IPS DF 19.7 (cell line): ENCODE data around the gene KIF6.
"Not testable (repeated sequence)": the region's sequence is repeated elsewhere in the genome, so short reads cannot be mapped to it uniquely, and the experiment has no call there.

ENCODE experiments used
- DNase-seq: peaks from one replicate; pipeline ENCODE4 v3.0.0-alpha.2; 2013; ENCODE audit warnings: low read depth, low spot score

Gene KIF6

DNA sequence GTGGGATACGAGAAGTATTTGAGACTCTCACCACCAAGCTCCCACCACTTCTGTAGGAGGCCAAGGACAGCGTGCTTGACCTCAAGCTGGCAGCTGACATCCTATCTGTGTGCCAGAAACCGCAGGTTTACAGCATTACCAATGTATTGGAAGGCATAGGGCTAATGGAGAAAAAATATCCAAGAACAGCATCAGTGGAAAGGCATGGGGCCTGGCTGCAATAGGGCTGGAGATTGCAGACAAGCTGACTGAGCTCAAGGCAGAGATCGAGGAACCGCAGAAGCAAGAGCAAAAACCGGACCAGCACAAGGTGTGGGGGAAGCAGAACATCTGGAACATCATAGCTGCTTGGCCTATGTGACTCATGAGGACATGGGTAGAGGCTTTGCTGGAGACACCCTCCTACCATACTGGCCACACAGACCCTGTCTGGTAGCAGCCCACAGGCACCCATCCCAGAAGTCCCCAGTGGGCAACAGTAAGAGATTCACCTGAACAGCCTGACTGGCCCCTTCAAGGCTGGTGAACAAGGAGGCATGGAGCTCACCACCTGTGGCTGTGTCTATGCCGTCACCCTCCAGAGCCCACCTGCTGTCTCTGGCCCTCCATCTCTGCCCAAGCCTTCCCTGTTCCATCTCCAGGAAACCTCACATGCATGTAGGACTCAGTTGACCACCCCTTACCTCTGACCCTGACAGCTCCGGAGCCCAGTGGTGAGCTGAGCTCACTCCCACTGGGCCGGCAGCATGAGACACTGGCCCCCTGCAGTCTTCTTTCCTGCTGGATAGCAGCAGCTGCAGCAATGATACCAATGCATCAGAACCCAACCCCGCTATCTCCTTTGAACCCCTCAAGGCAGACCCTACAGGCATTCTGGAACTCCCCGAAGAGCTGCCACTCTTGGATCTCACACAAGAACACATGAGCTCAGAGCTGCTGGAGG lies 171.1 kb downstream of the KIF6 start:
- no peak for DNase-seq

- DNase-seq, result no peak
These were observed 172.2 kb downstream of the KIF6 start for GRCh38 chr6:39553029-39553428.

- no peak for DNase-seq
These were observed 175.0 kb downstream of the KIF6 start for GRCh38 chr6:39550191-39550590.

- no peak for DNase-seq
These were observed 178.5 kb downstream of the KIF6 start for GRCh38 chr6:39546731-39547130.

- no peak for DNase-seq
These were observed 181.3 kb downstream of the KIF6 start for GRCh38 chr6:39543950-39544349.

DNA sequence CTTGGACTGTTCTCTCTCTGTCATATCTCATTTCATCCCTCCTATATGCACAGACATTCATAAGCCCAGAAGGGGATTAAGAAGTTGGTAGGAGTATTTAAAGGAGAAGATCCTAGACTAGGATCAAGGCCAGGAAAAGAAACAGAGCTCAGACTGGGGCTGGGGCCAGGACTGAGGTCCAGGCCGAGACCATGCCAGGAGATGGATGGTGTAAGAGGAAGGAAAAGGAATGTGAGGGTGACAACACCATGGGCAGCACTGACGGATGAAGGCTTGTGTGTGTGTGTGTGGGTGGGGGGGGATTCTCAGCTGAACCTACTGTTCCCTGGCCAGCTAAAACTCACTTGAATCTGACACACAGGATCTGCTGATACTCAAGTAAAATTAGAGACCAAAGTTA lies 182.1 kb downstream of the KIF6 start:
- DNase-seq, result no peak

DNA sequence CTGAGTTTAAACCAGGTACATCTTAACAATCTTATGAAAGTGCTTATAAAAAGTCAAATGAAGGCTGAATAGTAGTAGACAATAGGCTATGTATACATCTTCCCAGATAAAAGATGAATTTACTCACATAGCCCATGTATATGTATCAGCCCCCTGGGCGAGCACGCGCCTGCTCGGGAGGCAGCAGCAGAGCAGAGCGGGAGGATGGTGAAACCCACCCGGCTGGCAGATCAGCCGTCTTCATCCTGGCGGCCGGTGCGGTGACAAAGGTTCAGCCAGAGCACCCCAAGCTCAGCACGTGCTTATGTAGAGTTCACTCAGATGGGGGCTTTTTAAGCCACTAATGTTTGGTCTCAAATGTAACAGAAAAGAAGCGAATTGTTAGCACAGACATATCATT lies 184.8 kb downstream of the KIF6 start:
- no peak for DNase-seq

DNA sequence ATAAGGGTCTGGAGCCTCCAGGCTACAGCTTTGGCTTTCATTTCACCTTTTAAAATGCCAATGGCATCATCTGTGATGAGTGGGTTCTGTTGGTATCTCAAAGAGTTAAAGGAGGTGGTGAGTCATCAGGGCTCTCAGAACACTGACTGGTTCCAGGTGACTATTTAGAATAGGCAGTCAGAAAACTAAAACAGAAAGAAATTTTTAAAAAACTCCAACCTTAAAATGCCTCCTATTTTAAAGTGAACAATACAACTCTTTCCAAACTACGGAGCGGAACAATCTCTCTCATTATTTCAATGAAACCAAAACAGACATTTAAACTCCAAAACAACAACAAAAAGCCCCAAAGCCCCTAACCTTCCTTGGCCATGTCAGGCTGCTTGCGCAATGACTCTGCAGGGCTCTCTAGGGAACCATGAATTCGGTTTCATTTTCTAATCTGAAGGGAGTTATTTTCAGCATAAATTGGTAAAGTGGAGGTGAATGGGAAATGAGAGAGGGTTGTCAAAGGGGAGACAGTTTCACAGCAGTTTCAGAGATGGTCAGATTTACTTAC lies 194.9 kb downstream of the KIF6 start:
- no peak for DNase-seq

DNA sequence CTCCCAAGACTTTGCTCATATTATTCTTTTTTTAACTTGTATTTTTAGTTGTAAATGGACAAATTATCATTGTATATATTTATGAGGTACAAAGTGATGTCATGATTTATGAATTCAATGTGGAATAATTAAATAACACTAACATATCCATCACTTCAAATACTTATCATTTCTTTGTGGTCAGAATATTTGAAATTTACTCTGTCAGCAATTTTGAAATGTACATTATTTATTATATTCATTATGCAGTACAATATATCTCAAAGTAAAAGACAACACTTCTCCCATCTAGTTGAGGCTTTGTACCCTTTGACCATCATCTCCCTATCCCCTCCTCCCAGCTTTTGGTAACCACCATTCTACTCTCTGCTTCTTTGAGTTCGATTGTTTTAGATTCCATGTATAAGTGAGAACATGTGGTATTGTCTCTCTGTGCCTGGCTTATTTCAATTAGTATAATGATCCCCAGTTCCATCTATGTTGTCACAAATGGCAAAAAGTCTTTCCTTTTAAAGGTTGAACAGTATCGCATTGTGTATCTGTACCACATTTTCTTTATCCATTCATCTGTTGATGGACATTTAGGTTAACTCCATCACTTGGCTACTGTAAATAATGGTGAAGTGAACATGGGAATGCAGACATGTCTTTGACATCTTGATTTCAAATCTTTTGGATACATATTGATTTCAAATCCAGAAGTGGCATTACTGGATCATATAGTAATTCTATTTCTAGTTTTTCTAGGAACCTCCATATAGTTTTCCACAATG lies 197.2 kb downstream of the KIF6 start:
- DNase-seq, result no peak

DNA sequence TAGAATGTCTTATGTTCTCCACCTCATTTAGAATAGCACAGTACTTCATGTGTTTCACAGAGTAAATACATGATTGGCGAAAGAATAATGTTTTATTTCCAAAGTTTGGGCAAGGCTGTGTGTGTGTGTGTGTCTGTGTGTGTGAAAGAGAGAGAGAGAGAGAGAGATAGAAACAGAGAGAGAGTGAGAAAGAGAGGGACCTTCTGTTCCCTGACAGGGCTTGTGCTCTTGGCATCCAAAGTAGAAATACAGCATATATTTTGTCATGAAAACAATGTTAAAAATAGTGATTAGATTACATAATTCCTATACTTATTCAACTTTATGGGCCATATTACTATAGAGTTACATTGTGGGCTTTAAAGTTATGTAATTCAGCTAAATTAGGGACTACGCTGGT lies 201.2 kb downstream of the KIF6 start:
- no peak for DNase-seq

DNA sequence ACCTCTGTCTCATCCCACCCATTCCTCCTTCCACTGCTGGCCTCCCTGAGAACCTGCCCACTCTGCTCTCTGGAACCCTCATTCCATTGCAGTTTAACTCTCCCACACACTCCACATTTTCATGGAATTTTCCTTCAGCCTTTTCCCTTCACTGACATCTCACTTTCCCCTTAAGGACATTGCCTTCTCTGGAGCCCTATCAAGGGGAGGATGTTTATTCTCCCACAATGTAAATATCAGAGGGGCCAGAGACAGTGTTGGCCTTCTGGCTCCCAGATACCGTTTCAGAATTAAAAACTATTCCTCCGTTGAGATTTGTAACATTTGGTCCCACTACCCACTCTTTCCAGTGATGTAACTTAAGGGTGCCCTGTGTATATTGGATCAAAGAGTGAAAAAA lies 203.2 kb downstream of the KIF6 start:
- no peak for DNase-seq

DNA sequence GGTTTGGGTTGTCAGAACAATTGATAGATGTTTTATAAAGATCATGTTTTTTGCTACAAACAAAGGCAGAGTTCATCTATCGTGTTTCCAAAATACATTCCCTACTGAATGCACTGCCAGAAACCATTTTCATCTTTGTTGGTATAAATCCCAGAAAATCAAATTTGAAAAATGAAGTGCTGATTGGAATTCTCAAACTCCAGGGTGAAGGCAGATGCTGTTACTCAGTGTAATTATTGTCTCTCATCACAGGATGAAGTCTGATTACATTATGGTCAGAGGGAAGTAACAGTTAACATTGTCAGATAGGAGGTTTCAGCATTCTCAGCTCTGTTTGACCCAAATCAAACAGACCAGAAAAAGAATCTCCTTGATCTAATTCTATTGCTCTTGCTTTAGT lies 204.3 kb downstream of the KIF6 start:
- no peak for DNase-seq

DNA sequence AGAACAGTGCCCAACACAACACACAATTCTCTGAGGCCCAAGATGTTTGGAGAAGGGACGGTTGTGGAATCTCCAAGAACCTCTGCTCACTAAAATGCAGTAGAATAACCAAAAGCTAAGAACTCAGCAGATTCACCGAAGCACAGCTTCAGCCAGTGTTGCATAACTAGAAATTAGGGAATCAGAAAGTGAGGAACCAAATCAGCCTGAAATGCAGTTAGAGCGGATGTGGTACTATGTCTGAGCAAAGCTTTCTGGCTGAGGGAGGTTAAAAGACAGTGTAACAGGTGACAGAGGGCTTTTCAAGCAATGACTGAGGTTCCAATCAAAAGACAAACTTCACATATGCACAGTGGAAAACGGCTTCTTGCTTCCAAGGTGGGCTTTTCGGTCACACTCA lies 204.8 kb downstream of the KIF6 start:
- no peak for DNase-seq

- DNase-seq, result no peak
These were observed 207.0 kb downstream of the KIF6 start for GRCh38 chr6:39518221-39518620.

- no peak for DNase-seq
These were observed 207.5 kb downstream of the KIF6 start for GRCh38 chr6:39517756-39518155.

- no peak for DNase-seq
These were observed 208.7 kb downstream of the KIF6 start for GRCh38 chr6:39516471-39516870.

- no peak for DNase-seq
These were observed 209.7 kb downstream of the KIF6 start for GRCh38 chr6:39515471-39515870.

DNA sequence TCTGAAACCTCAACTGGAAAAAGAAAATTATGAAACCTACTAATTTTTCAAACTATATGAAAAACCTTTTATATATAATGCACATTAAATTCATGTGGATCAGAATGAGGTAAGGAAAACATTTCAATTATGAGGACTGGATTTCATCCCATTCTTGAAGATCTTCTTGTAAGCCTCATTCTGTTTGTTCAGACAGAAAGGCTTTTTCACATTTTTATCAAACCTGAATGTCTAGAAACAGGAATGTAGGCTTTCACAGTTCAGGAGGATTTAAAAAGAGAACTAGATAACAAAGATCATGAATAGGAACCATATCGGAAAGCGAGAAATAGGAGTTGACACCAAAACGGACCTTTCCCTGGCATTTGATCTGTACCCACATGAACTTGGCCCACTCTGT lies 210.2 kb downstream of the KIF6 start:
- DNase-seq, result no peak

DNA sequence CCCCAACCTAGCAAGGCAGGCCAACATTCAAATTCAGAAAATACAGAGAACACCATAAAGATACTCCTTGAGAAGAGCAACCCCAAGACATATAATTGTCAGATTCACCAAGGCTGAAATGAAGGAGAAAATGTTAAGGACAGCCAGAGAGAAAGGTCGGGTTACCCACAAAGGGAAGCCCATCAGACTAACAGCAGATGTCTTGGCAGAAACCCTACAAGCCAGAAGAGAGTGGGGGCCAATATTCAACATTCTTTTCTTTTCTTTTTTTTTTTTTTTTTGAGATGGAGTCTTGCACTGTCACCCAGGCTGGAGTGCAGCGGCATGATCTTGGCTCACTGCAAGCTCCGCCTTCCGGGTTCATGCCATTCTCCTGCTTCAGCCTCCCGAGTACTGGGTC lies 215.4 kb downstream of the KIF6 start:
- DNase-seq, result not testable (repeated sequence)

- no peak for DNase-seq
These were observed 216.7 kb downstream of the KIF6 start for GRCh38 chr6:39508515-39508914.

DNA sequence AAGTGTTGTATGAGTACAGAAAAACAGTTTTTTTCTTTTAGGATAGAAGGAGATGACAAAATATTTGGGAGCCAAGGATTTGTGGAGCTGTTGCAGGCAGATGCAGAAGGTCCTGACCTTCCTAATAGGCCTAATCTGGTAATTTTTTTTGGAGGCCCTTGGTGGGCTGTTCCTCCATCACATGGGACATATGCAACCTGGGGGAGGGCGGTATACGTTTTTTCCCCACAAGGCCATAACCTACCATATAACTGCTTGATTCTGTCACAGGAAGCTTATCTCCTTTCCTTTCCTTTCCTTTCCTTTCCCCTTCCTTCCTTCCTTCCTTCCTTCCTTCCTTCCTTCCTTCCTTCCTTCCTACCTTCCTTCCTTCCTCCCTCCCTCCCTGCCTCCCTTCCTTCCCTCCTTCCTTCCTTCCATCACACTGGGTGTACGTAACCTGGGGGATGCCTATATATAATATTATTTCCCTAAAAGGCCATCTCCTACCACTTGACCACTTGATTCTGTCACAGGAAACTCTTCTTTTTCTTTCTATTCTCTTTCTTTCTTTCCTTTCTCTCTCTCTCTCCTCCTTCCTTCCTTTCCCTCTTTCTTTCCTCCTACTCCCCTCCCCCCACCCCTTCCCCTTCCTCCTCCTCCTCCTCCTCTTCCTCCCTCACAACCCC lies 217.7 kb downstream of the KIF6 start:
- no peak for DNase-seq

DNA sequence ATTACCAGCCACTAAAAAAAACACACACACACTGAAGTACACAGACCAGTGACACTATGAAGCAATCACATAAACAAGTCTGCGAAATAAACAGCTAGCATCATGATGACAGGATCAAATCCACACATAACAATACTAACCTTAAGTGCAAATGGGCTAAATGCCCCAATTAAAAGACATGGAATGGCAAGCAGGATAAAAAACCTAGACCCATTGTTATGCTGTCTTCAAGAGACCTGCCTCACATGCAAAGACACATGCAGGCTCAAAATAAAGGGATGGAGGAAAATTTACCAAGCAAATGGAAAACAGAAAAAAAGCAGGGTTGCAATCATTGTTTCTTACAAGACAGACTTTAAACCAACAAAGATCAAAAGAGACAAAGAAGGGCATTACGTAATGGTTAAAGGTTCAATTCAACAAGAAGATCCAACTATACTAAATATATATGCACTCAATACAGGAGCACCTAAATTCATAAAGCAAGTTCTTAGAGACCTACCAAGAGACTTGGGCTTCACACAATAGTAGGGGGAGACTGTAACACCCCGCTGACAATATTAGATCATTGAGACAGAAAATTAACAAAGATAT lies 222.7 kb downstream of the KIF6 start:
- not testable (repeated sequence) for DNase-seq
